KG1 (cell line): ENCODE measurements around the gene KRTAP5-4.

Source experiments
- DNase-seq: peaks from one replicate; lab custom pipeline; 2025; lab: John Stamatoyannopoulos, UW

Gene KRTAP5-4

GRCh38 chr11:1572197-1573076 is 49.5 kb downstream of the KRTAP5-4 start, which contains the start of gene DUSP8:
Gene DUSP8, minus strand, starts transcription at chr11:1572271. Its CDS starts 6,445 bp downstream, at chr11:1565826.
- DNase-seq: peak; percentile 14

- DNase-seq: no peak
Measured at GRCh38 chr11:1571760-1572196, 50.2 kb downstream of the KRTAP5-4 start.
